GM19043 (cell line): ENCODE measurements around the gene GALNT9.

Experiments used
- ATAC-seq: cut with Tn5 transposase; IDR thresholded peaks from one replicate; pipeline ENCODE4 v1.9.1; 2021; ENCODE audit warnings: low read depth; ENCODE audit not compliant: unreplicated experiment

Gene GALNT9

DNA sequence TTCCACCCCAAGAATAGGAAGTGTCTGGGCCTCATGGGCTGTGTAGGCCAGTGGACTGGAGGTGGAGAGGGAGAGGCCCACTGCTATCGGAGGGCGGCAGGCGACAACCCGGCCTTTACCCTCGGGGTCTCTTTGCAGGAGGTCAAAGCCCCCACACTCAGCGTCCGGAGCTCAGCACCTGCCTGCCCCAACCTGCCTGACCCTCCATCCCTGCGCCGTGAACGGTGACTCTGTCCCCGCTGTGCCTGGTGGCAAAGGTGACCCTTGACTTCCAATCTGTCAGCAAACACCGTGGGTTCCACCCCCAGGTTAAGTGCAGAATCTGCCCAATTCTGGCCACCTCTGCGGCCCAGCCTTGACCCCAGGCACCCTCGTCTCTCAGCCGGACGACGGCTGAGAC lies 15.7 kb upstream of the GALNT9 start:
- no peak for ATAC-seq

- no peak for ATAC-seq
Observed at GRCh38 chr12:132344601-132345000, 15.2 kb upstream of the GALNT9 start.

DNA sequence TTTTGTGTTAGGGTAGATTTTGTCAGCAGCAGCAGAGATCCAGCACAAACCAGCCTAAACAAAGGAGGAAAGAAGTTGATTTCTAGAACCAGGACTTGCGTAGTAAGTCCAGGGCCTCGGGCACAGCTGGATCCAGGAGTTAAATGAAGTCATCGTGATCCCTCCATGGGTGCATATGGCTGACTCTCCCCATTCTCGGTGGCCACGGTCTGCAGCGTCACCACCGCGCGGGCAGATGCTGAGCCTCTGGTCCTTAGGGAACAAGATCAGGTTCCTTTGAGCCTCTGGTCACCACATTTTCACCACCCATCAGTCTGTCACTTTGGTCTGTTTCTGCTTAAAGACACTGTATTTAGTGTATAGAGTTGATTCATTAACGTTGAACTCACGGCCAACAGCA lies 14.8 kb upstream of the GALNT9 start:
- ATAC-seq: no peak

DNA sequence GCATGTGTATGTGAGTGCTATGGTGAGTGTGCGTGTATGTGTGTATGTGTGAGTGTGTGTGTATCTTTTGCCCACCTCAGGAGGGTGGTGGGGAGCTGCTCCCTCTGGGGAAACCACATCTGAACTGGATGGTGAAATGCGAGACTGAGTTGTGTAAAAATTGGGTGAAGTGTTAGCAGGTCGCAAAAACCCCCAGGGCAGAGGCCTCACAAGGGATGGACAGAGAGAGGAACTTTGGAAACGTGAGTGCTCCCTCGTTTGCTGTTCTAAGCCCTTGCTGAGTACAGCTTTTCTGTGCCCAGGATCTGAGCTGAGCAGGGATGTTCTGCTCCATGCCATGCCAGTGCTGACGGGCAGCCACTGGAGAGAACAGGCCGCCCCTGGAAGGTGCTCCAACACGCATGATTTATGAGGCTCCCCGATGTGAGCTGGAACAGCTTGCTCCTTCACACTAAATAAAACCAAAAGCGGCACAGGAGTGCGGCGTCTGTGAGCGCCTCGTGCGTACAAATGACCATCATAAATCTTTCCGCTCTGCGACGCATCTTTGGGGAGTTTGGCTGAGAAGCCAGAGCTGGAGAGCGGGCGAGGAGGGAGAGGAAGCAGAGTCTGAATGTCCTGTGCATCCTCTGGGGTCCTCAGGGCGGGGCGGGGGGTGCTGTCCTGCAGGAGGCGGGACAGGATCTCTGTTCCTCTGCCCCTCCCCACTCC lies 14.1 kb upstream of the GALNT9 start:
- no peak for ATAC-seq

- no peak for ATAC-seq
Observed at GRCh38 chr12:132342251-132343227, 13.2 kb upstream of the GALNT9 start.

- ATAC-seq: no peak
Observed at GRCh38 chr12:132341318-132342050, 12.1 kb upstream of the GALNT9 start.

DNA sequence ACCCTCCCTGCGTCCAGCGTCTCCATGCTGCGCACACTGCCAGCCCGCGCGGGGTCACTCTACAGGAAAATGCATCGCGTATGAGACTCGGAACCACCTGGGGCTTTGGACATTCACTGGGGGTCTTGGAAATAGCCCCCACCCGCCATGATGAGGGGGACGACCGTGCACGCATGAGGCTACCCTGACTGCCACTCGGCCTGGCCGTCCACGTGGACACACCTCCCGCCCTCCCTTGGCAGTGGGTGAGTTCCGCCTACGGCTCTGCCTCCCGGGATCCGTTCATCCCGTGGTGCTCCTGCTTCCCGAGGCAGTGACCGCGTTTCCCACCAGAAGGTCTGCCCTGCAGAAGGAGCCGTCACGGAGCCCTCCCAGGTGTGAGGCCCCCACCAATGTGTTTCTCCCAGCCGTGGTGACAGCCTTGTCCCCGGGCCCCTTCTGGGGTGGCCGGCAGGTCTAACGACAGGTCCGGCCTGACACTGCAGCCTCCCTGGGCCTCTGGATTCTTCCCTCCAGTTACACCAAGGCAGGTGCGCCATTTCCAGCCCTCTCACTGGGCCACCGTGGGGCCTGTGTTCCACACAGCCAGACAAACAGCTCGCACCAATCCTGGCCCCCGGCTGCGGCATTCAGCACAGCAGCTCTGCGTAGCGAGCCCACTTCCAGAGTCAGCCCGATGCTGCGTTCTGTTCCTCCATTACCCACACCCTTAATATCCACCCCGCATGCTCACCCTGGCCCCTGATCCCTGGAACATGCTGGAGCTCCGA lies 11.1 kb upstream of the GALNT9 start:
- ATAC-seq: no peak

DNA sequence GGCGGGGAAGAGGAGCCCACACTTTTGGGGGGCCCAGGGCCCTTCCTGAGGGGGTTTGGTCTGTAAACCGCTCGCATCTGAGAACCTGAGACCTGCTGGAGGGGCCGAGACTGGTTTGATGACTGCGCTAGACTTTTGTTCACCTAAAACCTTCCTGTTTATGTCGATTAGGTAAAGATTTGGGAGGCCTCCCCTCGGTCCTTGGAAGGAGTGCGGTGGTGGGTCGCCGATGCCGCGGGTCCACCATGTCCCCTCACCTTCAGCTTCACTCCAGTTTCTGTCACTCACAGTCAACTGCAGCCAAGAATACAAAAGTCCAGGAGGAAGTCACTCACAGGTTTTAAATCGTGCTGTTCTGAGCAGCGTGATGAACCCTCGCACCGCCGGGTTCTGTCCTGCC lies 10.5 kb upstream of the GALNT9 start:
- no peak for ATAC-seq

DNA sequence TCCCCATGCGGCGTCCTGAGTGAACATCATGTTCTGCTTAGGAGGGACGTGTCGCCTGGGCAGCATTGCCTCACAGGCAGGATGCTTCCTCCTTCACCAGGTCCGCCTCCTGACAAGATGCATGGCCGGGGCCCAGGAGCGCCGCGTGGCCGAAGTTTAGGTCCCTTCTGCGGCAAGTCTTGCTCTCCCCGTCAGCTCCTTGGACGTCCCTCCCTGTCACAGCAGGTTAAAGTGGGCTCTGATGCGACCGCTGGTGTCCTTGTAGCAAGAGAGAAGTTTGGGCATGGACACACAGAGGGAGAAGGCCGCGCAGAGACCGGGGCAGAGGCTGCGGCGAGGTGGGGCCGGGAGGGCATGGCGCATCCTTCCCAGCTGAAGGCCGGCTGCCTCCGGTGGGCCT lies 9.4 kb upstream of the GALNT9 start:
- no peak for ATAC-seq

DNA sequence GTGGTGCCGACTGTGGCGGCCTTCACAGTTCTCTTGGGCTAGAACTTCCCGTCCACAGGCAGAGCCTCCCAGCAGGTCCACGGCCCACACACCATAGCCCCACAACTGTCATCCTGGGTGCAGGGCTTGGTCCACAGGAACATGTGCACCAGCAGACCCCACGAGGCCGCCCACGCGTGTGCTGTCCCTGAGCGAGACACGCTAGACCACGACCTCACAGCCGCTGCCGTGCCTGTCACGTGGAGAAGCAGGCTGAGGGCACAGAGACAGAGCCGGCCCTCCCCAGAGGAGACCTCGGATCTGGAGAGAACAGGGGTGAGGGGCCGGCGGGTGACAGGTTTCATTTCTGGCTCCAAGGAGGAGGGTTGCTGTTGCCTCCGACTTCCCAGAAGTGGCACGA lies 8.9 kb upstream of the GALNT9 start:
- no peak for ATAC-seq

- no peak for ATAC-seq
Observed at GRCh38 chr12:132337557-132337956, 8.2 kb upstream of the GALNT9 start.

DNA sequence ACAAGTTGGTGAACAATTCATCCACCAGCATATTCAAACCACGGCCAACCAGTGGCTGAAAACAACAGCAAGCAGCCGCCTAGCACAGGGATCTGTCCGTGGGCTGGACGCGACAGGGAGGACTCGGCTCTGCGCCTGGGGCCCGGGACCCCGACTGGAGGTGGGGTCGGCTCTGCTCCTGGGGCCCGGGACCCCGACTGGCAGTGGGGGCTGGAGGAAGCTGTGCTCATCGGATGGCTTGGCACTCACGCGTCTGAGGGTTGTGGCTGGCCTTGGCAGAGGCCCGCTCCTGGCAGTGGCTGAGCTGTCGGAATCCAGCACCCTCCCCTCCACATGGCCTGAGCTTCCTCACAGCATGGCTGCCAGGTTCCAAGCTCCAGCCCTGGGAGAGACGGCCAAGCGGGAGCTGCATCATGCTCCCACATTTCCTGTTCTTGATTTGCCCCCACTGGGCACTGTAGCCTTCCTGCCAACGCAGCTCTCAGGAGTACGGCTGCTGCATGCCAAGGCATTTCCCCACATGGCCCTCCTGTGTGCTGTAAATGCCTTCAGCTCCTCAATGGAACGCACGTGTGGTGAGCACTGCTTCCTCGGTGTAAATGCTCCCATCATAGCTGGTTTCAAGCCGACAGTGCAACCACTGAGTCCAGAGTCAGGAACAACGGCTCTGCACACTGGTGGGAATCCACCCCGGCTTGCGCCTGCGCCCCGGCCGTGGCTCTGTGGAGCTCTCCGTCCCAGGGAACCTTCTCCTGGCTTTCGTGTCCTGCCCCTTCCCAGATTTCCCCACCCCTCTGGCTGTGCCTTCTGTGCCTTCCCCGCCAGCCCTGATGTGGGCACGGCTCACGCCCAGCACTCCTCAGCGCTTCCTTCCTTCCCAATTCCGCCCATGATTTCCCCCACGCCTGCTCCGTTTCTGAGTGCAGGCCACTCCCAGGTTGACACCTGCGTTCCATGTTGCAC lies 7.3 kb upstream of the GALNT9 start:
- no peak for ATAC-seq

GRCh38 chr12:132335179-132335756 lies 5.9 kb upstream of the GALNT9 start:
- no peak for ATAC-seq

DNA sequence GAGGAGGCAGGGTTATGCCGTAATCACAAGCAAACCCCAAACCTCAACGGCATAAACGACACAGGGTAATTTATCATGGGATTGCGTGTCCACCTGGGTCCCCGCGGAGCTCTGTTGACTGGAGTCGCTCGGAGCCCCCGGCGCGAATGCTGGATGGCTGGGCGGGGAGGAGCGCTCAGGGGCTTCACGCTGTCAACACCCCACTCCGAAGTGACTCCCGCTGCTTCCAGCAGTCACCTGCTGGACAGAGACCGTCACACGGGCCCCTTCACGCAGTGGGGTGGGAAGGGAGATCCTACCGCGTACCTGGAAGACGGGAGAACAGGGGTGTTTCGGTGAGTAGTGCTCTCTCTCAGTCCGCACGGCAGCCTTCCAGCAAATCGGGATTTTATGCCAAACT lies 4.4 kb upstream of the GALNT9 start:
- ATAC-seq: no peak

DNA sequence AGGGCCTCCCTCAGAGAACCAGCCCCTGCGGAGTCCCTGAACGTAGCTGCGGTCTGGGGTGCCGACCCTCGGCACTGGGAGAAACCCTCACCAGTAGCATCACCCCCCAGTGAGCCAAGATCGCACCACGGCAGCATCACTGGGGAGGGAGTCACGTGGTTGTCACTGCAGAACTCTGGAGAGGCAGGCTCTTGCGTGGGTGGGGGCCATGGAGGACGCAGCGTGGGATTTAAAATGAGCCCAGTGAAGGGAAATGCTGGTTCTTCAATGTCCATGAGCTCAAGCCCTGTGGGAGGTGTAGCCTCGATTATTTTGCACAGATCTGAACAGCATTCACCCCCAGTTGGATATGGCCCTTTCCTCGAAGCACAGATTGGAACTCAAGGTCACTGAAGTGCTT lies 3.9 kb upstream of the GALNT9 start:
- no peak for ATAC-seq

- ATAC-seq: no peak
Observed at GRCh38 chr12:132330549-132330881, 1.1 kb upstream of the GALNT9 start.

DNA sequence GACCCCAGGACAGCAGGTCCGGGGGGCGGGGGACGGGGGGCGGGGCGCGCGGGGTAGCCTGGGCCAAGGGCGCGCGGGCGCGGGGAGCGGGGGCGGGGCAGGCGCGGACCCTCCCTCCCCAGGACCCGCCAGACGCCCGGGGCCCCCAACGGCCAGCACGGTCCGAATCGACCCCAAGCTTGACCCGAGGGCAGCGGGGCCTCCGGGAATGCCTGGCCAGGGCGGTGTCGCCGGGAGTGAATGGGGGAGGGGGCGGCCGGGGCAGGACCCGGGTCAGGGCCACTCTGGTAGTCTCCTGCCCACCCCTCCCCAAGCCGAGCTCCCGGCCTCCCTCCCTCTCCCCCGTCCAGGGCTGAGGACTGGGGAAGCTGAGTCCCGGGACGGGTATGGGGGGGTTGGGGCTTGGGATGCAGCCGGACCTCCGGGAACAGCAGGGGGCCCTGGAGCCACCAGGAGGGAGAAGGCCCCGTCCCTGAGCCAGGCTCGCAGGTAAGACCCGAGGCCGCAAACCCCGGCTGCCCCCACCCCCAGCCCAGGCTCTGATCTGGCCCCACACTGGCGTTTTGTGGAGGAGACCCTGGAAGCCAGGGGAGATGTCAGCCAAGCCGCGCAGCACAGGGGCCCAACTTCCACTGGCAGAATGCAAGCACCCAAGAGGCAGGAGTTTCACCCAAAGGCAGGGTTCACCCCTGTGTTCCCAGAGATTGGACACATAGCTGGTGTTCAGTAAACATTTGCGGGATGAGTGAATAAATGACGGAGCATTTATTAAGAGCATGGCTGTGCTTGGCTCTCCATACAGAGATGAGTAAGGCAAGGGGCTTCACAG lies 545 bp upstream of the GALNT9 start:
- no peak for ATAC-seq
